ENCODE measurements around the gene UMPS.

UMPS gene

DNA sequence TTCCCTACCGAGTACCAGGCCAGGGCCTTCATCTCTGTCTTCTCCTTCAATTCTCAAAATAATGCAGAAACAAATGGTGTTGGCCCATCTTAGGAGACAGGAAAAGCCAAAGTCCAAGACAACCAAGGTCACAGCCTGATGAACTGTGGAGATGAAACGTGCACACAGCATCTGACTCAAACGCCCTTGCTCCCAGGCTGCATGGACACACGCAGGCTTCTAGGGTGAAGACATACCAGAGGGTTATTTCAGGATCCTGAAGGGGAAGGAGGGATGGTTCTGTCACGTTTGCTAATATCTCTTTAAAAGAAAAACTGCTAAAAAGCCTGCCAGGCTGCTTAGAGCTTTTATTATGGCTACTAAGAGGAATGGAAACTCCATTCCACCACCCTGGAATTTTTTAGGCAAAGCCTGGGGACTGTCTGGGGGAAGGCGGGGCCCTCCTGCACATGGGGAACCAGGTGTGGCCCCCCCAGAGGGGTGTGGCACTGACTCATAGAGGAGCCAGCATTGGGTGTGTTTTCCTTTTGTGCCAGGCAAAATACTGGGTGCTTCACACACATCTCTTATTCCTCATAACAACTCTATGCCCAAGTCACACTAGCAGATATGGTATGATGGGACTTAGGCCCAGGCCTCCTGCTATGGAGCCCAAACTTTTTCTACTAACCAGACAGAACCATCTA lies 62.9 kb downstream of the UMPS start:
- H3K27ac Mint-ChIP-seq: no peak overlapping the region
- no peaks in the 10 kb centered on the region for H3K4me1 Mint-ChIP-seq (ENCODE audit: low read depth in 2 of 2)
- DNase-seq (no peak), ATAC-seq (replicated peaks) (no peak)
- no peaks in the 10 kb centered on the region for H3K36me3 Mint-ChIP-seq (ENCODE audit: insufficient read depth)
- peaks cover 0 to 45% of the 10 kb centered on the region in 2 donors for H3K27me3 Mint-ChIP-seq
- H3K4me3 Mint-ChIP-seq: no peak overlapping the region
- H3K9me3 Mint-ChIP-seq: no peaks in the 10 kb centered on the region

DNA sequence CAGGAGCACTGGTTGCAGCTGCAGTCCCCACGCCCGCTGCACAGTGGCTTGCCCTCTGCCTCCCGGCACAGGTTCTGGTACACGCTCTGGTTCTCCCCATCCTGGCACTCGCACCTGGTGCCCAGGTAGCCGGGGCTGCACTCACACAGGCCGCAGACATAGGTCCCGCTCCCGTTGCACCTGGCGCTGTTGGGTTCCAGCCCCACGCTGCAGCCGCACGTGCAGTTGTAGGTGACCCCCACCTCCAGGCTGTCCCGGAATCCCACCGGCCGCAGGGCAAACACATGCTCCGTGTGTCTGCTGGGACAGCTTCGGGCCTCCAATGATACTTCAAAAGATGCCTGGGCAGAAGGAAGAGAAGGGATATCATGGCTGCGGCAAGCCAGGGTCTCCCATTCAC lies 66.2 kb downstream of the UMPS start:
- DNase-seq (no peak), ATAC-seq (replicated peaks) (no peak)
- H3K36me3 Mint-ChIP-seq (ENCODE audit: insufficient read depth): peaks cover 3% of the 10 kb centered on the region
- no peaks in the 10 kb centered on the region for H3K4me1 Mint-ChIP-seq (ENCODE audit: low read depth in 2 of 2)
- no peak overlapping the region for H3K4me3 Mint-ChIP-seq
- peaks cover 6 to 61% of the 10 kb centered on the region in 2 donors for H3K27me3 Mint-ChIP-seq
- H3K9me3 Mint-ChIP-seq: no peaks in the 10 kb centered on the region
- no peak overlapping the region for H3K27ac Mint-ChIP-seq

DNA sequence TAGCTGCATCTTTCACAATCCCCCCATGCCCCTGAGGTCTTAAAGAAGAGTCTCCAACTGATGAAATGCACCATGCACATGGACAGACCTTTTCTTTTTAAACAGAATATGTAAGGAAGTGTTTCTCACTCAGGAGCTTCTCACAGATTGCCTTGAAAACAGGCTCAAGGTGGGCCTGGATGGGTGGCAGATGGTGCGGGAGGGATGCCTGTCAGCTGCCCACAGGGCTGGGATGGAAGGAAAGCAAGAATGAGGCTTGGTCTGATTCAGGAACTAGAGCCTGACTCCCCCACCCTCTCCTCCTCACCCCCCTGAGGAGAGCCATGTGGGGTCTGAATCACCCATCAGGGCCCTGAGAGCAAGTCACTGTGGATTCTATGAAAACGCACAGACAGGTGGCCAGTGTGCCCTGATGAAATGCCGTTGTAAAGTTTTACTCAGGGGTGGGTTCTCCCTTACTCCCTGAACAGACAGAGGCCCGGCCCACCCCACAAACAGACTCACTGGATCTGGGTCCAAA lies 67.2 kb downstream of the UMPS start:
- Mint-ChIP-seq H3K9me3 (no peaks in the 10 kb centered on the region), H3K36me3 (ENCODE audit: insufficient read depth) (peaks cover 3% of the 10 kb centered on the region), H3K27ac (no peak overlapping the region), H3K4me1 (ENCODE audit: low read depth in 2 of 2) (no peaks in the 10 kb centered on the region), H3K27me3 (peaks cover 6 to 70% of the 10 kb centered on the region in 2 donors), H3K4me3 (no peak overlapping the region)
- DNase-seq (no peak), ATAC-seq (replicated peaks) (no peak)
